HG02938 (cell line): ENCODE measurements around the gene OR52E4.

Experiments
- ATAC-seq: cut with Tn5 transposase; IDR thresholded peaks from one replicate; pipeline ENCODE4 v1.9.1; 2021; ENCODE audit warnings: mild to moderate bottlenecking, moderate library complexity; ENCODE audit not compliant: unreplicated experiment

The OR52E4 gene

DNA sequence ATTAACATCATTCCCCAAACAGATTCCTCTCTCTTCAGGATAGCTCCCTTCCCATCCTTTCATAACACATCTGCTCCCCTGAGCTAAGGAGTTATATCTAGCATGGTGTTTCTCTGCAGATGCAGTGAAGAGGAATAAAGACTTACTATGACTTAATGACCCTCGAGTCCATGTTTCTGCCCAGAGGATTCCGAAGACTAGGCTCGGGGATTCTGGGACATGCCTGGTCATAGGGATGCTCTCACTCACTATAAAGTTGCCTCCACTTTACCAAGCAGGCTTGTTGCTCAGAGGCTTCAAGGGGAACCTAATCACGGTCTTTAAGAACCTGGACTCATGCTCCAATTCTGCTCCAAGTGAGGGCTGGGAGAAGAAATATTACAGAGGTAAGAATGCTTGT, at the start of gene OR52E4:
TSS of gene OR52E4 (plus strand) at position 301 of the 400 bp plus-strand sequence. CDS start 3,664 bp downstream, outside the sequence.
- no peak for ATAC-seq

DNA sequence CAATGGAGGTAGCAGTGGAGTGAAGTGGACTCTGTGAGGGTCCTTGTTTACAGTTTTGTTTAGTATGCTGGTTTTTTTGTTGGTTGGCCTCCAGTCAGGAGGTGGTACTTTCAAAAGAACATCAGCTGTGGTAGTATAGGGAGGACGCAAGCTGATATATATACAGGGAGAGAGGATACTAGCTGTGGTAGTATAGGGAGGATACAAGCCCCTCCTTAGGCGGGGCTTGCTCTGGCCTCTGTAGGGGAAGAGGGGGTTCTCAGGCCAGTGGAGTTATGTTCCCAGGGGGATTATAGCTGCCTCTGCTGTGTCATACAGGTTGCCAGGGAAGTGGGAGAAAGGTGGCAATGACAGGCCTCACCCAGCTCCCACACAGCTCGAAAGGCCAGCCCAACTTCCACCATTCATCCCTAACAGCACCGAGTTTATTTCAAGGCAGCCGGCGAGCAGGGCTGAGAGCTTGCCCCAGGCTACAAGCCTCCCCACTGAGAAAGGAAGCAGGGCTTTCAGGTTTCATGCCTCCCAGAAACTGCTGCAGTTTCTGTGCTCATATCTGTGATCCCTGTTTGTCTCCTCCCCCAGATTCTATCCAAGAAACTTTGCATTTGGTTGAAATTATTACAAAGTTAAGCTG, 49.1 kb upstream of the OR52E4 start:
- ATAC-seq, result no peak

DNA sequence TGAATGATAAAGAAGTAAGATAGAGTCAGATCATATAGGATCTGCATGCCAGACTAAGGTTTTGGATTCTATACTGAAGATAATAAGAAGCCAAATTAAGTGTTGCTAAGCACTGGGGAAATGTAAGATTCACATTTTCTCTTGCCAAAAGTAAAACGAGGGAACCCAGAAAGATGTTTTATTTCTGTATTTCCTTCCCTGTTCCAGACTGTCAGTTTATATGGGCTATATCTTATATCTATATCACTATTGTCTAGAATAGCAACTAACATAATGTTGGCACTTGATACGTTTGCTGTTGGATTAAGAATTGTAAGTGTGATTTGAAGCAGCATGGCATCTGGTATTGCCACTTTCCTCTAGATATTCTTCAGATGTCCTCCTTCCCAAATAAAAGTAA, 47.0 kb upstream of the OR52E4 start:
- no peak for ATAC-seq

DNA sequence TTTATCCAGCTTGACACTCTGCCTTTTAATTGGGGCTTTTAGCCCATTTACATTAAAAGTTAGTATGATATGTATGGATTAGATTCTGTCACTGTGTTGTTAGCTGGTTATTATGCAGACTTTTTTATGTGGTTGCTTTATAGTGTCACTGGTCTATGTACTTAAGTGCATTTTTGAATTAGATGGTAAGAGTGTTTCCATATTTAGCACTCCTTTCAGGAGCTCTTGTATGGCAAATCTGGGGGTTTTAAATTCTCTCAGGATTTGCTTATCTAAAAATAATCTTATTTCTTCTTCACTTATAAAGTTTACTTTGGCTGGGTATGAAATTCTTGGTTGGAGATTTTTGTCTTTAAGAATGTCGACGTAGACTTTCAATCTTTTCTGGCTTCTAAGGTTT, 42.7 kb upstream of the OR52E4 start:
- no peak for ATAC-seq

DNA sequence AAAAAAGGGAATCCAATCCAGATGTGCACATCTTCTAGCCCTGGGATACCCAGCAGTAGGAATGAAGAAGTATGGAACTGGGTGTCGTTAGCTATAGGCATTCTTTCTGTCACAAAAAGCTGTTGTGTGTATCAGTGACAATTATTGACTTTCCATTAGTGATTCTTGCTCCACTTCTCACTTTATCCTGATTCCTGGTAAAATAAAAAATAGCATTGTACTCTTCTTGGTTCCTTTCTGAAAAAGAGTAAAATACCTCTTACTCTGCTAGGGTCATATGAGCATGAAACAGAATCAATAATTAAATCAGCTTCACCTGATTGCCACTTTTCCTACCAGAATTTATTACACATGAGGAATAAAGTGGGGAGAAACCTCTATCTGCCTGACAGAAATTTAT, 38.6 kb upstream of the OR52E4 start, which contains the start of gene OR52E6:
TSS of gene OR52E6 (minus strand) at position 101 of the 400 bp plus-strand sequence. CDS start at position 101, 0 bp downstream.
- no peak for ATAC-seq

DNA sequence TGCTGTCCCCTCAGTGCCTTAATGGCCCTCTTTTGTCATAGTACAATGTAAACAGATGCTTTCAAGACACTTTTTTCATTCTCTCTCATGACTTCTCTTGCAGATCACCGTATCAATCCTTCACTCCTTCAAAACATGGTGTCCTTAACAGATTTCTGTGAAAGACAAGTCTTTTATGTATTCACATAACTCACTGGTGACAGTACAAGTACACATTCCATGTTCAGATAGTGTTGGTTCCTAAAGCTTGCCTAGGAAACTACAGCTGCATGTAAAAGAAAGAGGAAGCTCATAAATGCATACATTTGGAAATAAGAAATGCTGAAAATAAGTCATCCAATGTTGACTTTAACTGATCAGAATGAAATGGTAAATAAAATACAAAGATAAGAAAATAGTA, 33.7 kb upstream of the OR52E4 start:
- ATAC-seq, result no peak

DNA sequence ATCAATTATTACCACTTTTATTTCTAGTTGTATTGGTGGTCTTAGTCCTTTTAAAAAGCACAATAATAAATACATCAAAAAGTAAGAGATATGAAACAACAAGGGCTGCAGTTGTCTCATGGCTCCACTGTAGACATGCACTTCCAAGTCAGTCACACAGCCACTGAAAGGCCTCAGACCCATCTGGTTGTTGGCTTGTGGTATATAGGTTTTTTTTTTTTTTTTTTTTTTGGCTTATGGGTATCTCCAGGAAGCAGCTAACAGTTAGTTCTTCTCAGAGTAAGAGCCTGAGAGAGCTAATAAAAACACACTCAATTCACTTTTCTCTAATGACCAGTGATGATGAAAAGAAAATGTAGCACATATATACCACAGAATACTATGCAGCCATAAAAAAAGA, 32.7 kb upstream of the OR52E4 start:
- ATAC-seq, result no peak

DNA sequence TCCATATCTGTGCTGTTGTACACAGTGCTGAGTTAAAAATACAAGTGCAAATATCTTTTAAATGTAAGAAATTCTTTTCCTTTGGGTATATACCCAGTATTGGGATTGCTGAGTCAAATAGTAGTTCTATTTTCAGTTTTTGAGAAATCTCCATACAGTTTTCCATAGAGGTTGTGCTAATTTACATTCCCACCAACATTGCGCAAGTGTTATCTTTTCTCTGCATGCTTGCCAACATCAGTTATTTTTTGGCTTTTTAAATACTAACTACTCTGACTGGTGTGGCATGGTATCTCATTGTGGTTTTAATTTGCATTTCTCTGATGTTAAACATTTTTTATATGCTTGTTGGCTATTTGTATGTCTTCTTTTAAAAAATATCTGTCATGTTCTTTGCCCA, 29.4 kb upstream of the OR52E4 start:
- ATAC-seq, result no peak

DNA sequence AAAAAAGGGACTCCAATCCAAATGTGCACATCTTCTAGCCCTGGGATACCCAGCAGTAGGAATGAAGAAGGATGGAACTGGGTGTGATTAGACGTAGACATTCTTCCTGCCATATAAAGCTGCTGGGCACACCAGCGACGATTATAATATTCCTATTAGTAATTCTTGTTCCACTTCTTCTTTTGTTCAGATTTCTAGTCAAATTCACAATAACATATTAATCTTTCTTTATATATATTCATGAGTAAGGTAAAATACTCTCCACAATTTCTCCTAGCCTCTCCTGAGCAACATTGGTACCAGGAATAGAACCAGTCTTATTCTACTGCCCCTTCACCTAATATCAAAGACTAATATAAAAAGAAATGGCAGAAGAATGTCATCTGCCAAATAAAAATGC, 22.8 kb upstream of the OR52E4 start, which contains the start of gene OR52E8:
TSS of gene OR52E8 (minus strand) at position 101 of the 400 bp plus-strand sequence. CDS start at position 101, 0 bp downstream.
- no peak for ATAC-seq

DNA sequence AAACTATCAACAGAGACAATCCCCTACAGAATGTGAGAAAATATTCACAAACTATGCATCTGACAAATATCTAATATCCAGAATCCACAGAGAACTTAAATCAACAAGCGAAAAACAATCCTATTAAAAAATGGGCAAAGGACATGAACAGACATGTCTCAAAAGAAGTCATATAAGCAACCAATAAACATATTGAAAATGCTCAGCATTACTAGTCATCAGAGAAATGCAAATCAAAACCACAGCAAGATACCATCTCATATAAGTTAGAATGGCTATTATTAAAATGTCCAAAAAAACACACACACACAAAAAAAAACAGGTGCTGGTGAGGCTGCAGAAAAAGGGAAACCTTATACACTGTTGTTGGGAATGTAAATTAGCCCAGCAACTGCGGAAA, 14.6 kb upstream of the OR52E4 start:
- no peak for ATAC-seq

DNA sequence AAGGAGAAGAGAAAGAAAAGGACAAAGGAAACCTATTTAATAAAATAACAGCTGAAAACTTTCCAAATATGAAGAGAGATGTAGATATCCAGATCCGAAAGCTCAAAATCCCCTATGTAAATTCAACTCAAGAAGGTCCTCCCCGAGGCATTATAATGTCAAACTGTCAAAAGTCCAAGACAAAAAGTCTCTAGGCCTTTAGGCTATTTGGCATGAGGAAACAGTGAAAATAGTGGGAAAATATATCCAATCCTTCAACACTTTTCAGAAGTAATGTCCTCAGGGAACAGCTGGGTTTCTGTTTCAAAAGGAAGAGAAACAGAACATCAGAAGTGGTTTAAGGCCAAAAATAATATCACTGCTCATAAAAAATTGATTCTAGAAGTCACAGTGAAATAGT, 1.9 kb upstream of the OR52E4 start:
- no peak for ATAC-seq

DNA sequence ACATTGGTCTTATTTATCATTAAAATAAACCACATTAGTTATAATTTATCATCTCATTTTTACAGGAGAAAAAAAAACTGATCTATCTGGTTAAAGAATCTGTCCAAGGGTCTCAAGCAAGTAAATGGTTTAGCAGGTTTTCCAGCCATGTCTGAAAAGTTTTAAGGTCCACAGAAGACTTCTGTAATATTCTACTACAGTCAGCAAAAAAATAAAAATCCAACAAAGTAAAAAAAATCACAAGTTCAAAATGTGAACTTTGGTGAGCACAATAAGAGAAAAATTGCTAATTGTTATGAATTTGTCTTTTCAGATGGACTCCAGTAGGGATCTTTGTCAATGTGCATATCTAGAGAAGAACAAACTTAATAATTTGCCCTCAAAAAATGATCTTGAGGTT, 1.3 kb downstream of the OR52E4 start:
- ATAC-seq, result no peak

DNA sequence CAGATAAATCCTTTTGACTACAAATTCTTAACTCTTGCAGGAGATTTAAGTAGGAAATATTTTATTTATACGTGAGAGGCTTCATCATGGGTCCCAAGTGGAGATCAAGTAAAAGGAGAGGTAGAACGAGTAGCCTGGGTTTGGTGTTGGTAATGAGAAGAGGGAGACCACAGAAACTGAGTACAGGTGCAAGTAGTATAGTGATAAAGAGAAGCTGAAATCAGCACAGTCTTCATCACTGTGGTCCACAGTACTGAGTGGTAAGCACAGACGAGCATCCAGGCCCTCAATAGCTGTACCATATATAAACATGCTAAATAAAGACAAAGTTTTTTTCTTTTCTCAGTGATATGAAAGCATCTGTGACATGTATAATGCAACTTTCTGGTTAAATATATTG, 6.7 kb downstream of the OR52E4 start:
- no peak for ATAC-seq

DNA sequence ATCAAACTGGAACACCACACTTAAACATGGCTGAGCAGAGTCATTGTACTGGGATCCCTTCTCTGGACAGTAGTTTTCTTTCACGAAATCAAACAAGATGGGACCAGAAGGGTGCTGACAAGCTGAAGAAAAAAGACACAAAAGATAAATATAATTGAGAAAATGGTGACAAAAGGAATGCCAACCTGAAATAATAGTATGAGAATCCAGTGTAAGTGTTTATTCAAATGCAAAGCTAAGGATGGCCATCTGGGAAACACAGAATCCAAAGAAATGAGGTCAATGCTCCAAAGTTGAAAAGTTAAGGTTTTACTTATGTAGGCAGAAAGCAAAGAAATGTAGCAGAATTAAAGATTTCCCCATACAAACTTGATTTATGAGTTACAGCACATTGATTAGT, 7.2 kb downstream of the OR52E4 start:
- ATAC-seq, result no peak

DNA sequence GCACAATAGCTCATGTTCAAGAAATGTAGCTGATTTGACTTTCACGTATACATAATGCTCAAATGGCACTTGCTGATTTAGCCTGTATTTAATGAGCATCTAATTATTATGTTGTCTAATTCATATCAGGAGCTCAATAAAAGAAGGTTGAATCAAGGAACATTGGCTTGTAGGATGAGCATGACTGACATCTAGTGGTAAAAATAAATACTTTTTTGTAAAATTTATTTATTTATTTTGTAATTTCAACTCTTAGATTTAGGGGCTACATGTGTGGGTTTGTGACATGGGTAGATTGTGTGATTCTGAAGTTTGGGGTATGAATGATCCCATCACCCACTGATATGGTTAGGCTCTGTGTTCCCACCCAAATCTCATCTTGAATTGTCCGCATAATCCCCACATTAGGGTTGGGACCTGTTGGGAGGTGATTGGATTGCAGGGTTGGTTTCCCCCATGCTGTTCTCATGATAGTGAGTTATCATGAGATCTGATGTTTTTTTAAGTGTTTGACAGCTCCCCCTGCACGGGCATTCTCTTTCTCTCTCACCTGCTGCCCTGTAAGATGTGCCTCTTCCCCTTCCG, 10.9 kb downstream of the OR52E4 start:
- ATAC-seq, result no peak

DNA sequence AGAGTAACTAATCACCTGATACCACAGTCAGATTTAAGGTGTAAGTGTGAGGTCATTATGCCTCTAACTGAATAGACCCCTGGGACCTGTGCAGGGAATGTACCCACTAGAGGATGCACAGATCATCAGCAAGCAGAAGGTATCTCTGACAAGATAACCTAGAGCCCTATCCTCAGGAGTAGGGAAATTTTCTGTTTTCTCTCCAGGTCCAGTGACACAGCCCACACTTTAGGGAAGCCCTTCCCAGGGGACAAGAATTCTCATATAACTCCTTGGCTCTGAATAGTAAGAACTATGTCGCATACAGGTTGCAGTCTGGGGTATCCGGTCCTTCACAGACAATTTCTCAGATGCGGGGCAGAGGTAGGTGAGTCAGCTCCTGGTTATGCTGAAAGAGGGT, 12.5 kb downstream of the OR52E4 start, which contains the start of gene OR52E5:
TSS of gene OR52E5 (plus strand) at position 301 of the 400 bp plus-strand sequence. CDS start 7,569 bp downstream, outside the sequence.
- no peak for ATAC-seq

DNA sequence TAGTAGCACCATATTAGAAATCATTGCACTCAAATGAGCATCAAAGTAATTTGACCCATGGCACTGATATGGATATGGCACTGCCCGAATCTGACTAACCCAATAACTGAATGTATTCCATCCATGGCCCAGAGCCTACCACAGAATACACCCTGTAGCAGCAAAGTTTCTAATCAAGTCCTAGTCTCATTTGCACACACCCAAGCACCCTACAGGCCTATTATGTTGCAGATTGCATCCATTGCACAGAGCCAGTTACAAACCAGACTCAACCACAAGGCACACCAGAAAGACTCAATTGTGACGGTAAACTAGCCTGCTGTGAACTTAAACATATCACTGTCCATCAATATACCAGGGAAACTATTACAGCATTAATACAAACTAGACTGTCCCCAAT, 19.1 kb downstream of the OR52E4 start:
- no peak for ATAC-seq

DNA sequence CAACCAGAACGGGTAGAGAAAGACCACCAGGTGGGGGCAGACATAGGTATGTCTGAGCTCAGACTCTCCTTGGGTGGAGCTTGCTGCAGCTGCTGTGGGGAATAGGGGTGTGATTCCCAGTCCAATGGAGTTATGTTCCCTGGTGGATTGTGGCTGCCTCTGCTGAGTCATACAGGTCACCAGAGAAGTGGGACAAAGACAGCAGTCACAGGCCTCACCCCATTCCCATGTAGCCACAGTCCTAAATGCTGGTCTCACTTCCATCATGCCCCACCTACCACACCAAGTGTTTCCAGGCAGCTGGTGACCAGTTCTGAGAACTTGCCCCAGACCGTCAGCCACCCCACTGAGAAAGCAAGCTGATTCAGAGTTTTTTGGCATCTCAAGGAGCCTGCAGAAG, 30.1 kb downstream of the OR52E4 start:
- no peak for ATAC-seq

DNA sequence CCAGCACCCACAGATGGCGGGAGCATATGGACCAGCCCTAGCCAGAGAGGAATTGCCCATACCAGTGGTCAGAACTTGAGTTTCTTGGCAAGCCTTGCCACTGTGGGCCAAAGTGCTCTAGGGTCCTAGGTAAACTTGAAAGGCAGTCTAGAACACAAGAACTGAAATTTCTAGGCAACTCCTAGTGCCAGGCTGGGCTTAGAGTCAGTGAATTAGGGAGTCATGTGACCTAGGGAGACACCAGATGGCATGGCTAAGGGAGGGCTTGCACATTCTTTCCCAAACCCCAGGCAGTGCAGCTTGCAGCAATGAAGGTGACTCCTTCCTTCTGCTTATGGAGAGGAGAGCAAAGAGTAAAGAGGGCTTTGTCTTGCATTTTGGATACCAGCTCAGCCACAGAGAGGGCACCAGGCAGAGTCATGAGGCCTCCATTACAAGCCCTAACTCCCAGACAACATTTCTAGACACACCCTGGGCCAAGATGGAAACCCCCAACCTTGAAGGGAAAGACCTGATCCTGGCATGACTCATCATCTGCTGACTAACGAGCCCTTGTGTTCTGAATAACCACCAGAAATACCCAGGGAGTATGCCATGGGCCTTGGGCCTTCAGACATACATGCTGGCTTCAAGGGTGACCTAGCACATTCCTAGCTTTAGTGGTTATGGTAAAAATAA, 42.5 kb downstream of the OR52E4 start:
- peak; percentile 84 for ATAC-seq

DNA sequence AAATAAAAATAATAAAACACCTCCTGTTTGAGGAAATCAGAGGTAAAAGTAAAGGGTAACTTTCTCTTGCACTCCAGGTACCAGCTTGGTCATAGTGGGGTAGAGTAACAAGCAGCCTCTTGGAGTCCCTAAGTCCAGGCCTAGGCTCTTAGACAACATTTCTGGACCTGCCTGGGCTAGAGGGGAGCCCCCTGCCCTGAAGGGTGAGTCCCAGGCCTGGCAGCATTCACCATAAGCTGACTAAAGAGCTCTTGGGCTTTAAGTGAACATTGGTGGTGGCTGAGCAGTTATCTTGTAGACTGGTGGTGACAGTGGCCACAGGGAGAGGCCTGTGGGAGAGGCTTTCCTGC, 43.0 kb downstream of the OR52E4 start:
- ATAC-seq, result peak; percentile 38

DNA sequence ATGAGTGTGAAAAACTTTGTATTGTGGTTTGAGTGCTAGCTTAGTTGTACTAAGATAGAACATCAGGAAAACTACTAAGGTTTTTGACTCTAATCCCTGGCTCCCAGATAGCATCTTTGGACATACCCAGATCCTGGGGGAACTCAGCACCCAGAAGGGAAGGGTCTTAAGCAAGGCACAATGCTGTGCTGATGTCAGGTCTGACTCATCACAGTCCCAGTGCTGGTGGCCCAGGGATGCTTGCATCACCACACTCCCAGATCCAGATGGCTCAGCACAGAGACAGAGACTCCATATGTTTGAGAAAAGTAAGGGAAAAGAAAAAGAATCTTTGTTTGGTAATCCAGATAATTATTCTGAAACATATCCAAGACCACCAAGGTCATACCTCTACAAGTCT, 43.4 kb downstream of the OR52E4 start:
- ATAC-seq, result peak; percentile 9

DNA sequence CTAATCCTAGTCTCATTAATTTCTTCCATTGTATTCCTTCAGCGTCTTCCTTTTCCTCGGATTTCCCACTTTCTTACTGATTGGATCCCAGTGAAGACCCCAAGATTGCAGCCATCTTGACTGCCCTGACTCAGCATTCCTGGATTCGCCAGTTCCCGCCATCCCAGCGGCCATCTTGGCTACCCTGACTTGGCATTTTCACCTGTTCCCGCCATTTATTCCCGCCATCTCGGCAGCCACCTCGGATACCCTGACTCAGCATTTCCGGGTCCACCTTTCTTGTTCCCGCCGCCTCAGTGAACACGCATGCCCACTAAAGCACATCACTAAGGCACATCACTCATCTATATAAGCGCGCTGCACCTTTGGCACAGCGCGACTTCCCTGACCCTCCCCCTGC, 47.8 kb downstream of the OR52E4 start:
- no peak for ATAC-seq
